22Rv1 (cell line): ENCODE data around the gene CSPG4.
"Not testable (repeated sequence)": the region's sequence is repeated elsewhere in the genome, so short reads cannot be mapped to it uniquely, and the experiment has no call there.

Experiments
- H3K27ac ChIP-seq: fragments of 450-650 bp; 2 replicates; pipeline ENCODE4 v1.5.1; 2017
- ZFX ChIP-seq: fragments of 450-650 bp; IDR thresholded peaks from 2 replicates; pipeline ENCODE4 v1.6.1; 2017; ENCODE audit warnings: antibody characterized with exemption, borderline replicate concordance
- TF ChIP-seq, protein P1 (sequence below): fragments of 450-650 bp; IDR thresholded peaks from 2 replicates; pipeline ENCODE4 v1.5.1; 2017; ENCODE audit warnings: mild to moderate bottlenecking

CSPG4 gene

DNA sequence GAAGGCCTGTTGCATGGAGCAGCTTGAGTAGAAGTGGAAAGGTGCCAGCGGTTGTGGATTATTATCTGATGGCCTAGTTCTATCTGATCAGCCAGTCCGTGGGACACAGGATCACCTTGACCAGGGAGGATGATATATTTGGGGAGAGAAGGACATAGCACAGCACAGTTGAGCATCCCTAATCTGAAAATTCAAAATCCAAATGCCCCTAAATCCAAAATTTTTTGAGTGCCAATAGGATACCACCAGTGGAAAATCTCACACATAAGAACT is 6.0 kb downstream of the CSPG4 start:
- TF ChIP-seq, protein P1, sequence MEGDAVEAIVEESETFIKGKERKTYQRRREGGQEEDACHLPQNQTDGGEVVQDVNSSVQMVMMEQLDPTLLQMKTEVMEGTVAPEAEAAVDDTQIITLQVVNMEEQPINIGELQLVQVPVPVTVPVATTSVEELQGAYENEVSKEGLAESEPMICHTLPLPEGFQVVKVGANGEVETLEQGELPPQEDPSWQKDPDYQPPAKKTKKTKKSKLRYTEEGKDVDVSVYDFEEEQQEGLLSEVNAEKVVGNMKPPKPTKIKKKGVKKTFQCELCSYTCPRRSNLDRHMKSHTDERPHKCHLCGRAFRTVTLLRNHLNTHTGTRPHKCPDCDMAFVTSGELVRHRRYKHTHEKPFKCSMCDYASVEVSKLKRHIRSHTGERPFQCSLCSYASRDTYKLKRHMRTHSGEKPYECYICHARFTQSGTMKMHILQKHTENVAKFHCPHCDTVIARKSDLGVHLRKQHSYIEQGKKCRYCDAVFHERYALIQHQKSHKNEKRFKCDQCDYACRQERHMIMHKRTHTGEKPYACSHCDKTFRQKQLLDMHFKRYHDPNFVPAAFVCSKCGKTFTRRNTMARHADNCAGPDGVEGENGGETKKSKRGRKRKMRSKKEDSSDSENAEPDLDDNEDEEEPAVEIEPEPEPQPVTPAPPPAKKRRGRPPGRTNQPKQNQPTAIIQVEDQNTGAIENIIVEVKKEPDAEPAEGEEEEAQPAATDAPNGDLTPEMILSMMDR, result no peak
- no peak for TF ChIP-seq ZFX

DNA sequence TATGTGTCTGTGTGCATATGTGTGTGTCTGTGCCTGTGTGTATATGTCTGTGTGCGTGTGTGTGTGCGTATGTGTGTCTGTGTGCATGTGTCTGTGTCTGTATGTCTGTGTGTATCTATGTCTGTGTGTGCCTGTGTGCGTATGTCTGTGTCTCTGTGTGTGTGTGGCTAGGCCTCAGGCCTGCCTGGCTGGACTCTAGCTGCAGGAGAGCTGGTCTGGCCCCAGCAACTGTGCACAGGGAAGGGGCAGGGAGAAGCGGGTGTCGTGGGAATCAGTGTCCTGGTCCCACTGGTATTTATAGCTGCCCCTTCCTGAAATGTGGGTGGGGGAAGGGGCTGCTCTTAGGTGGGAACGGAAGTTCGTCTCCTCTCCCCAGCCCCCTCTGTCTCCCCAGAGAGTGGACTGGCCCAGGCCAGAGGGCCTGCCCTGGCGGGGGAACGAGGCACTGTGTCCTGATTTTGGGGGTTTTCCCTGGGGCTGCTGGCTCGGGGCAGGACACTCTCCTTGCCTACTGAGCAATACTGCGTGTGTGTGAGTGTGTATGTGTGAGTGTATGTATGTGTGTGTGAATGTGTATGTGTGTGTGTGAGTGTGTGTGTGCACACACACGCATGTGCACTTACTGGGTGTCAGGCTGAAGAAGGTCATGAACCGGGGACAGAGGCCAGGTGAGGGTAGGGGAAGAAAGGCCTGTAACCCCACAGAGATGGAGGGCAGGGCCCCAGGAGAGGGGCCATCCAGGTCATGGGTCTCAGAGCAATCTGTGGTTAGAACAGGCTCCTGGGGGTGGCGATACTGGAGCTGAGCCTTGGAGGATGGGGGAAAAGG is 6.6 kb downstream of the CSPG4 start:
- H3K27ac ChIP-seq, result no peak overlapping the region
- TF ChIP-seq, protein P1, result no peak
- TF ChIP-seq ZFX, result no peak

More for the DNA sequence above, 6.0 kb downstream of the CSPG4 start:
- no peak overlapping the region for H3K27ac ChIP-seq

DNA sequence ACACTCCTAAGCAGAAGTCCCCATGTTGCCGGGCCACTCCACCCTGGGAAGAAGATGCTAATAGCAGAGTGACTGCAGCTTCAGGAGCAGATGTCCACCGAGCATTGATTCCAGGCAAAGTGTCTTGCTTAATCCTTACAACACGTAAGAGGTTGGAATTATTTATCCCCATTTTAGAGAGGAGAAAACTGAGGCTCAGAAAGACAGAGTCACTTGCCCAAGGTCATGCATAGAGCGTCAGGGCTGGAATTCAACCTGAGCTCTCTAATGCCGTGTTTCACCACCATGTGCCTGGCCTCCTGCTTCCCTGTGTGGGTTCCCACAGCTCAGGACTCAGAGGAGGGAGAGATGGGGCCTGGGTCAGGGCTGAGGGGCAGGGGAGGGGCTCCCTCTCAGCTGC is 7.3 kb downstream of the CSPG4 start:
- H3K27ac ChIP-seq, result not testable (repeated sequence)

- no peak for TF ChIP-seq ZFX
- TF ChIP-seq, protein P1, result no peak
- no peak overlapping the region for H3K27ac ChIP-seq
These were observed 8.0 kb downstream of the CSPG4 start for GRCh38 chr15:75704618-75705017.

GRCh38 chr15:75704263-75704615 is 8.4 kb downstream of the CSPG4 start:
- TF ChIP-seq, protein P1, result no peak
- no peak for TF ChIP-seq ZFX
- H3K27ac ChIP-seq, result no peak overlapping the region

- H3K27ac ChIP-seq, result not testable (repeated sequence)
These were observed 9.0 kb downstream of the CSPG4 start for GRCh38 chr15:75703440-75704262.

DNA sequence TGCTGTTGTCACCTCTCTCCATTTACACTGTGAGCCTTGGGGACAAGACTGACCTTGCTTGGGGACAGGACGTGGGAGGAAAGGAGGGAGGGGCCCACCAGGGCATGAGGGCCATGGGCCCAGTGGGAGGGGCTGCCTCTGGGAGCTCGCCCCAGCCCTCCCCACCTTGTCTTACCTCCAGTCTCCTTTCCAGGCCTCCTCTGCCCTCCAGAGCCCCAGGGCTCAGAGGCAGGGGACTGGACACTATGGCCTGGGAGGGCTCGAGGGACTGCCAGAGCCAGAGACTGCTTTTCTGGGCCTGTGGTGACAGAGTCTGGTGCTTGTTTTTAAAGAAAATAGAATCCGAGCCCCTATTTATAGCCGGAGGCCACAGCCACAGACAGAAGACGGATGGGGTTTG is 10.2 kb downstream of the CSPG4 start:
- no peak for TF ChIP-seq ZFX
- TF ChIP-seq, protein P1, result no peak

GRCh38 chr15:75701071-75702003 is 11.3 kb downstream of the CSPG4 start:
- H3K27ac ChIP-seq, result not testable (repeated sequence)

More for the DNA sequence above, 10.2 kb downstream of the CSPG4 start:
- no peak overlapping the region for H3K27ac ChIP-seq

DNA sequence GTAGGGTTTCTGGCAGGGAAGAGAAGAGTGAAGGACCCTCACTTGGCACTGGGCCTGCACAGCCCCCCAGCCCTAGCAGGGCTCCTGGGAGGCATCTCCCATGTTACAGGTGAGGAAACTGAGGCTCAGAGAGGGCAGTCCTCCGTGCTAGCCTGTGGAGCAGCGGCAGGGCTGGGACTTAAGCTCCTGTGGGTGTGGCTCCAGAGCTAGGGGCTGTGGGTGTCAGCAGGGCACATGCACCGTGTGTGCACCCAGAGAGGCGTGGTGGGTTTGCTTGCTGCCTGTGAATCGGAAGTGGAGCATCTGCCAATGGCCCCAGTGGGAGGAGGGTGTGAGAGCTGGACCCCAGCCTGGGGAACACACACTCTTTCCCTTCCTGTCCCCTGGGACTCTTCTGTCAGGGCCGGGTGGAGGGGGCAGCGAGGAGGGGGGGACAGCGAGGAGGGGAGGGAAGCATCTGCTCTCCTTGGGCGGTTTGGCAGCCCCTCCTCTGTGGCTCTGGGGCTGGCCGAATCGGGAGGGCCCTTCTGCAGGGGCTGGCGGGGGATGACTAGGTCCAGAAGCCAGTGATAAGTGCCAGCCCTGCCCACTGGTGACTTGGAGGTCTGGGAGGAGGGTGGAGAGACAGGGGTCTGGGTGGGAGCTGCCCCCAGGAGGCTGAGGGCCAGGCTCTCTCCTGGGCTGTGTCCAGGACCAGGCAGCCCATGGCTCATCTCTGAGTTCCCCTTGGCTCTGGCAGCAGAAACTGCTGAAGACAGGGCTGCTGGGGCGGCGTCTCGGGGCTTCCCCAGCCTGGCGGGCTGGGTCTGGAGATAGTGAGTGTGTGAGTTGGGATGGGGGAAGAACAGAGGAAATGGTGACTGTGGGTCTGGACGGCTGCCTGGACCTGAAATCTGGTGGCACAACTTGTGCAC is 12.4 kb downstream of the CSPG4 start:
- not testable (repeated sequence) for H3K27ac ChIP-seq

- H3K27ac ChIP-seq, result not testable (repeated sequence)
These were observed 13.1 kb downstream of the CSPG4 start for GRCh38 chr15:75699517-75699916.

- not testable (repeated sequence) for H3K27ac ChIP-seq
These were observed 14.5 kb downstream of the CSPG4 start for GRCh38 chr15:75697974-75698747.
